COLO668 (cell line): ENCODE measurements around the gene PLXND1.
"Not testable (repeated sequence)": the region's sequence is repeated elsewhere in the genome, so short reads cannot be mapped to it uniquely, and the experiment has no call there.

Experiments
- DNase-seq: peaks from one replicate; lab custom pipeline; 2025; ENCODE audit not compliant: unreplicated experiment; lab: John Stamatoyannopoulos, UW

The PLXND1 gene

GRCh38 chr3:129529436-129530210 is 76.9 kb downstream of the PLXND1 start:
- DNase-seq, result no peak

GRCh38 chr3:129528589-129529100 is 77.8 kb downstream of the PLXND1 start, which contains the start of gene RHO:
TSS of gene RHO (plus strand) at chr3:129528639. CDS start at chr3:129528734, 95 bp downstream.
- DNase-seq, result no peak

GRCh38 chr3:129527262-129527661 is 79.2 kb downstream of the PLXND1 start:
- DNase-seq, result no peak

GRCh38 chr3:129526121-129526900 is 80.2 kb downstream of the PLXND1 start:
- DNase-seq, result no peak

GRCh38 chr3:129525341-129525968 is 81.0 kb downstream of the PLXND1 start:
- DNase-seq, result no peak

- no peak for DNase-seq
These were observed 82.4 kb downstream of the PLXND1 start for GRCh38 chr3:129524081-129524480.

- no peak for DNase-seq
These were observed 83.5 kb downstream of the PLXND1 start for GRCh38 chr3:129522953-129523352.

- DNase-seq, result no peak
These were observed 84.9 kb downstream of the PLXND1 start for GRCh38 chr3:129521611-129522010.

GRCh38 chr3:129520960-129521359 is 85.5 kb downstream of the PLXND1 start:
- DNase-seq, result no peak

- no peak for DNase-seq
These were observed 86.4 kb downstream of the PLXND1 start for GRCh38 chr3:129519896-129520715.

- DNase-seq, result no peak
These were observed 87.0 kb downstream of the PLXND1 start for GRCh38 chr3:129519449-129519848.

- no peak for DNase-seq
These were observed 87.9 kb downstream of the PLXND1 start for GRCh38 chr3:129518581-129518980.

- DNase-seq, result no peak
These were observed 88.4 kb downstream of the PLXND1 start for GRCh38 chr3:129518038-129518561.

- DNase-seq, result no peak
These were observed 89.0 kb downstream of the PLXND1 start for GRCh38 chr3:129517516-129517915.

- DNase-seq, result not testable (repeated sequence)
These were observed 90.5 kb downstream of the PLXND1 start for GRCh38 chr3:129515821-129516432.

- DNase-seq, result not testable (repeated sequence)
These were observed 91.2 kb downstream of the PLXND1 start for GRCh38 chr3:129515108-129515820.

GRCh38 chr3:129514563-129514962 is 91.9 kb downstream of the PLXND1 start:
- no peak for DNase-seq

GRCh38 chr3:129514110-129514509 is 92.4 kb downstream of the PLXND1 start:
- DNase-seq, result no peak

- DNase-seq, result no peak
These were observed 92.8 kb downstream of the PLXND1 start for GRCh38 chr3:129513705-129514104.
